Astrocyte (in vitro differentiated cells and primary cell): ENCODE measurements around the gene SFRP2. TPM values are rescaled to one million over a fixed set of nuclear protein-coding genes. Genes with fewer than 3 reads are reported as not detected.

Source experiments
- DNase-seq: peaks from one replicate; pipeline ENCODE4 v3.0.0-alpha.2; 2010; ENCODE audit warnings: low read depth
- FAIRE-seq: peaks from 2 replicates; lab custom pipeline; 2011; peaks lifted over from hg19 to GRCh38; lab: Jason Lieb, UNC
- H2AFZ ChIP-seq: 2 replicates; pipeline ENCODE4 v1.6.0; 2012; ENCODE audit warnings: low read depth, low read length, inconsistent platforms
- H3K27ac ChIP-seq: 2 replicates; pipeline ENCODE4 v1.5.1; 2011; ENCODE audit warnings: low read depth, low read length, inconsistent platforms
- H3K27me3 ChIP-seq: 2 replicates; pipeline ENCODE4 v1.6.0; 2011; ENCODE audit warnings: low read length, inconsistent platforms; ENCODE audit not compliant: insufficient read depth
- H3K36me3 ChIP-seq: 2 replicates; pipeline ENCODE4 v1.5.1; 2011; ENCODE audit warnings: low read length, inconsistent platforms; ENCODE audit not compliant: insufficient read depth
- H3K4me1 ChIP-seq: 2 replicates; pipeline ENCODE4 v1.5.1; 2011; ENCODE audit warnings: low read length, inconsistent platforms; ENCODE audit not compliant: insufficient read depth
- H3K4me2 ChIP-seq: 2 replicates; pipeline ENCODE4 v1.6.0; 2012; ENCODE audit warnings: low read length, inconsistent platforms
- H3K4me3 ChIP-seq: 2 replicates; pipeline ENCODE4 v1.5.1; 2011; ENCODE audit warnings: low read depth, mild to moderate bottlenecking, low read length, inconsistent platforms; ENCODE audit not compliant: insufficient read depth
- H3K79me2 ChIP-seq: 2 replicates; pipeline ENCODE4 v1.6.0; 2012; ENCODE audit warnings: mild to moderate bottlenecking, low read length, inconsistent platforms; ENCODE audit not compliant: insufficient read depth
- H3K9ac ChIP-seq: 2 replicates; pipeline ENCODE4 v1.6.0; 2012; ENCODE audit warnings: mild to moderate bottlenecking, low read length, inconsistent platforms
- H3K9me3 ChIP-seq: 2 replicates; pipeline ENCODE4 v1.5.1; 2012; ENCODE audit warnings: low read depth, mild to moderate bottlenecking, low read length, inconsistent platforms; ENCODE audit not compliant: insufficient read depth
- H4K20me1 ChIP-seq: 2 replicates; pipeline ENCODE4 v1.6.0; 2012; ENCODE audit warnings: low read length, inconsistent platforms; ENCODE audit not compliant: insufficient read depth
- H3K27ac Mint-ChIP-seq: one replicate; pipeline ENCODE4 v1.8.0; 2021; ENCODE audit warnings: mild to moderate bottlenecking, mixed read lengths; ENCODE audit not compliant: unreplicated experiment
- H3K27me3 Mint-ChIP-seq: one replicate; pipeline ENCODE4 v1.8.0; 2021; ENCODE audit warnings: low read depth, mixed read lengths; ENCODE audit not compliant: unreplicated experiment
- H3K36me3 Mint-ChIP-seq: one replicate; pipeline ENCODE4 v1.8.0; 2021; ENCODE audit warnings: low read depth, mixed read lengths; ENCODE audit not compliant: unreplicated experiment
- H3K4me1 Mint-ChIP-seq: one replicate; pipeline ENCODE4 v1.8.0; 2021; ENCODE audit warnings: low read depth, mixed read lengths; ENCODE audit not compliant: unreplicated experiment
- H3K4me3 Mint-ChIP-seq: one replicate; pipeline ENCODE4 v1.8.0; 2021; ENCODE audit warnings: mild to moderate bottlenecking, moderate library complexity, mixed read lengths; ENCODE audit not compliant: unreplicated experiment
- H3K9me3 Mint-ChIP-seq: one replicate; pipeline ENCODE4 v1.8.0; 2021; ENCODE audit warnings: mild to moderate bottlenecking, mixed read lengths; ENCODE audit not compliant: unreplicated experiment
- EZH2 ChIP-seq: IDR thresholded peaks from 2 replicates; pipeline ENCODE4 v1.6.1; 2012; ENCODE audit warnings: mild to moderate bottlenecking, low read length, inconsistent platforms; ENCODE audit not compliant: insufficient read depth
- total RNA-seq: library from RNA; stranded (reverse); gene quantifications from 2 replicates; pipeline ENCODE4 v1.2.1, GENCODE V29; 2021
- TF ChIP-seq, protein P1 (sequence below): IDR thresholded peaks from 2 replicates; pipeline ENCODE4 v1.5.1; 2011; ENCODE audit warnings: low read depth, mild to moderate bottlenecking, inconsistent platforms, low read length, moderate library complexity; ENCODE audit not compliant: insufficient read depth

Gene SFRP2
- total RNA-seq, 1 donor from 2014 or later: 92.8 TPM

DNA sequence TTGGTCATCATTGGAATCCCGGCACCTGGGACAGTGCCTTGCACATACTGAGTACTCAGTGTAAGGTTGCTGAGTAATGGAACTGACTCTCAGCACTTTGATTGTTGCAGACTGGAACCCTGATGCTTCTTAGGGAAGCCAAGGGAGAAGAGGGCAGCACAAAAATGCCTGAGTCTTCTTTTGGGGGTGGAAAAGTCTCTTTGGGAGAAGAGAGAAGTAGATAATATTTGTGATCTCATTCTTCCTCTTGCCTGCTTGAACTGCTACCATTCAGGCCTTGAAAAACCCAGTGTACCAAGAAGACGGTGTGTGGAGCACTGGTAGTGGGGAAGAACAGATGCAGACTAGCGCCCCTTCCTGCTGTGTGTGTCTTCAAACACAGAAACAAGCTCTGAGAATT, 12.3 kb downstream of the SFRP2 start:
- H3K9ac ChIP-seq: no peak overlapping the region
- no peaks in the 10 kb centered on the region for H3K79me2 ChIP-seq
- Mint-ChIP-seq H3K4me3 (no peak overlapping the region), H3K27ac (no peak overlapping the region), H3K36me3 (no peaks in the 10 kb centered on the region), H3K4me1 (peaks cover 4% of the 10 kb centered on the region), H3K9me3 (no peaks in the 10 kb centered on the region), H3K27me3 (no peaks in the 10 kb centered on the region)
- no peaks in the 10 kb centered on the region for H3K4me1 ChIP-seq
- peaks cover 2% of the 10 kb centered on the region for H3K27me3 ChIP-seq
- H3K4me2 ChIP-seq: no peak overlapping the region
- H3K4me3 ChIP-seq: no peak overlapping the region
- no peaks in the 10 kb centered on the region for H3K36me3 ChIP-seq
- no peak overlapping the region for H3K27ac ChIP-seq
- H3K9me3 ChIP-seq: no peaks in the 10 kb centered on the region
- DNase-seq (no peak), FAIRE-seq (no peak)
- no peak for TF ChIP-seq EZH2
- TF ChIP-seq, protein P1, sequence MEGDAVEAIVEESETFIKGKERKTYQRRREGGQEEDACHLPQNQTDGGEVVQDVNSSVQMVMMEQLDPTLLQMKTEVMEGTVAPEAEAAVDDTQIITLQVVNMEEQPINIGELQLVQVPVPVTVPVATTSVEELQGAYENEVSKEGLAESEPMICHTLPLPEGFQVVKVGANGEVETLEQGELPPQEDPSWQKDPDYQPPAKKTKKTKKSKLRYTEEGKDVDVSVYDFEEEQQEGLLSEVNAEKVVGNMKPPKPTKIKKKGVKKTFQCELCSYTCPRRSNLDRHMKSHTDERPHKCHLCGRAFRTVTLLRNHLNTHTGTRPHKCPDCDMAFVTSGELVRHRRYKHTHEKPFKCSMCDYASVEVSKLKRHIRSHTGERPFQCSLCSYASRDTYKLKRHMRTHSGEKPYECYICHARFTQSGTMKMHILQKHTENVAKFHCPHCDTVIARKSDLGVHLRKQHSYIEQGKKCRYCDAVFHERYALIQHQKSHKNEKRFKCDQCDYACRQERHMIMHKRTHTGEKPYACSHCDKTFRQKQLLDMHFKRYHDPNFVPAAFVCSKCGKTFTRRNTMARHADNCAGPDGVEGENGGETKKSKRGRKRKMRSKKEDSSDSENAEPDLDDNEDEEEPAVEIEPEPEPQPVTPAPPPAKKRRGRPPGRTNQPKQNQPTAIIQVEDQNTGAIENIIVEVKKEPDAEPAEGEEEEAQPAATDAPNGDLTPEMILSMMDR: no peak
- H2AFZ ChIP-seq: no peak overlapping the region
- H4K20me1 ChIP-seq: no peaks in the 10 kb centered on the region

GRCh38 chr4:153773236-153773690, 15.6 kb downstream of the SFRP2 start:
- Mint-ChIP-seq H3K27me3 (no peaks in the 10 kb centered on the region), H3K27ac (no peak overlapping the region)

GRCh38 chr4:153771046-153771445, 17.8 kb downstream of the SFRP2 start:
- H3K36me3 Mint-ChIP-seq: no peaks in the 10 kb centered on the region
- DNase-seq (no peak), FAIRE-seq (no peak)

More at GRCh38 chr4:153773236-153773690, 15.6 kb downstream of the SFRP2 start:
- Mint-ChIP-seq H3K4me3 (no peak overlapping the region), H3K4me1 (no peaks in the 10 kb centered on the region), H3K9me3 (no peaks in the 10 kb centered on the region), H3K36me3 (no peaks in the 10 kb centered on the region)
- H3K4me3 ChIP-seq: no peak overlapping the region
- H3K27ac ChIP-seq: no peak overlapping the region
- no peaks in the 10 kb centered on the region for H3K36me3 ChIP-seq
- TF ChIP-seq EZH2: no peak
- TF ChIP-seq, protein P1: no peak
- H3K27me3 ChIP-seq: no peaks in the 10 kb centered on the region
- FAIRE-seq (no peak), DNase-seq (no peak)
- H4K20me1 ChIP-seq: no peaks in the 10 kb centered on the region
- H3K4me1 ChIP-seq: no peaks in the 10 kb centered on the region
- H3K79me2 ChIP-seq: no peaks in the 10 kb centered on the region
- H2AFZ ChIP-seq: no peak overlapping the region
- H3K9me3 ChIP-seq: no peaks in the 10 kb centered on the region
- H3K9ac ChIP-seq: no peak overlapping the region
- no peak overlapping the region for H3K4me2 ChIP-seq

More at GRCh38 chr4:153771046-153771445, 17.8 kb downstream of the SFRP2 start:
- H3K9me3 Mint-ChIP-seq: no peaks in the 10 kb centered on the region
- no peak overlapping the region for H3K4me3 ChIP-seq
- no peak overlapping the region for H2AFZ ChIP-seq
- no peak overlapping the region for H3K4me3 Mint-ChIP-seq
- no peaks in the 10 kb centered on the region for H3K27me3 ChIP-seq
- no peaks in the 10 kb centered on the region for H3K27me3 Mint-ChIP-seq
- H3K4me1 ChIP-seq: no peaks in the 10 kb centered on the region
- no peaks in the 10 kb centered on the region for H3K36me3 ChIP-seq
- no peak overlapping the region for H3K4me2 ChIP-seq
- H3K79me2 ChIP-seq: no peaks in the 10 kb centered on the region
- no peaks in the 10 kb centered on the region for H3K4me1 Mint-ChIP-seq
- no peak overlapping the region for H3K9ac ChIP-seq
- no peak overlapping the region for H3K27ac ChIP-seq
- no peaks in the 10 kb centered on the region for H3K9me3 ChIP-seq
- no peak for TF ChIP-seq EZH2
- TF ChIP-seq, protein P1: no peak
- no peaks in the 10 kb centered on the region for H4K20me1 ChIP-seq
- H3K27ac Mint-ChIP-seq: no peak overlapping the region
